Measurements from ENCODE around the gene FOLR1.

The FOLR1 gene

DNA sequence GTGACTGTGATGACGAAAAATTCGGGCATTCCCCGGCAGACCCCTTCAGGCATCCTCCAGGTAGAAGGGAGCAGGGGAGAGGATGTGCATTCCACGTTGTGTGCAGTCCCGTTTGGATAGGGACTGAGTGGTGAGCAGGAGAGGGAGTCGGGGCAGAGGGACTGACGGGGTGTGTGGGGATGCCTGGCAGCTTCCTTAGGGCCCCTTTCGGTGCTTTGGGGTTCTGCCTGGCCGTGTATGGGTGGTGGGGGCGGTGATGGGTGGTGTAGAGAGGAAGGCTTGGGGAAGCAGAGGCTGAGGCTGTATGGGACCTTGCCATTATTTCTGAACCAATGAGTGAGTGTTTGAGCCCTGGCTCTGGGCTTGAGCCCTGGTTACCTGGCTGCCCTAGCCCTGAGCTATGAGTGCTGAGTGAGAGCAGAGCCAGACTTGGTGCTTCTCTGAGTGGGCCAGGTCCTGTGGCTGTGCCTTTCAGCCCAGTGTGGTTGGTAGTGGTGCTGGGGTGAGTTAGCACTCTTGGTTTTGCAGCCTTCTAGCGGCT lies 33.5 kb downstream of the FOLR1 start:
- H3K9me3 ChIP-seq (ENCODE audit: low read depth, low read length): no peaks in the 10 kb centered on the region
- DNase-seq (ENCODE audit: low read depth, low spot score): no peak
- peak overlapping the region; percentile 95 for H3K4me3 ChIP-seq
- peak overlapping the region; percentile 60; the same call in 1 of the 2 replicates for H3K27ac ChIP-seq
- TF ChIP-seq FOXP2 (optimal IDR thresholded peaks at IDR 0.05; ENCODE audit: control extremely low read depth, extremely low read length, insufficient read depth): no peak
- no peak for TF ChIP-seq EZH2 (IDR thresholded peaks at IDR 0.05)
- H3K9ac ChIP-seq (ENCODE audit: insufficient read length): peak overlapping the region; percentile 79
- peaks cover 20% of the 10 kb centered on the region; the same call in 1 of the 2 replicates for H3K36me3 ChIP-seq (ENCODE audit: insufficient read depth, low read length)

DNA sequence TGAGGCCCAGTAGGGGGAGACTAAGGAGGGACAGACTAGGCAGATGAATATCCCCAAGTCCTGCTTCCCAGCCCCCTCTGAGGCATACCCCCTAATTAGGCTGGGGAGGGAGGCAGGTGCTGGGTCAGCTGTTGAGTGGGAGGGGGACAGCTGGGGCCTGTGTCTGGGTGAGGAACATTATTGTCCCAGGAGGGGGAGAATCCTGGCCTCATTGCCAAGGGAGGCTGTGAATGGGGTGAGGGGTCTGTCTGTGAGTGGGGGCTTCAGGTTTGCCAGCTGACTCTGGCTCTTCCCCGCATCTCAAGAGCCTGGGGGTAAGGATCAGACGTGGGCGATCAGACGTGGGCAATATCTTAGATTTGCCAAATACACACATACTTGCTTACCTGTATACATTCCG lies 34.8 kb downstream of the FOLR1 start:
- Histone ChIP-seq H3K27ac (no peak overlapping the region), H3K9ac (ENCODE audit: insufficient read length) (no peak overlapping the region), H3K36me3 (ENCODE audit: insufficient read depth, low read length) (peaks cover 31% of the 10 kb centered on the region; the same call in 1 of the 2 replicates), H3K4me3 (no peak overlapping the region), H3K9me3 (ENCODE audit: low read depth, low read length) (no peaks in the 10 kb centered on the region)
- TF ChIP-seq EZH2 (IDR thresholded peaks at IDR 0.05) (no peak), FOXP2 (optimal IDR thresholded peaks at IDR 0.05; ENCODE audit: control extremely low read depth, extremely low read length, insufficient read depth) (no peak)
- DNase-seq (ENCODE audit: low read depth, low spot score): no peak

DNA sequence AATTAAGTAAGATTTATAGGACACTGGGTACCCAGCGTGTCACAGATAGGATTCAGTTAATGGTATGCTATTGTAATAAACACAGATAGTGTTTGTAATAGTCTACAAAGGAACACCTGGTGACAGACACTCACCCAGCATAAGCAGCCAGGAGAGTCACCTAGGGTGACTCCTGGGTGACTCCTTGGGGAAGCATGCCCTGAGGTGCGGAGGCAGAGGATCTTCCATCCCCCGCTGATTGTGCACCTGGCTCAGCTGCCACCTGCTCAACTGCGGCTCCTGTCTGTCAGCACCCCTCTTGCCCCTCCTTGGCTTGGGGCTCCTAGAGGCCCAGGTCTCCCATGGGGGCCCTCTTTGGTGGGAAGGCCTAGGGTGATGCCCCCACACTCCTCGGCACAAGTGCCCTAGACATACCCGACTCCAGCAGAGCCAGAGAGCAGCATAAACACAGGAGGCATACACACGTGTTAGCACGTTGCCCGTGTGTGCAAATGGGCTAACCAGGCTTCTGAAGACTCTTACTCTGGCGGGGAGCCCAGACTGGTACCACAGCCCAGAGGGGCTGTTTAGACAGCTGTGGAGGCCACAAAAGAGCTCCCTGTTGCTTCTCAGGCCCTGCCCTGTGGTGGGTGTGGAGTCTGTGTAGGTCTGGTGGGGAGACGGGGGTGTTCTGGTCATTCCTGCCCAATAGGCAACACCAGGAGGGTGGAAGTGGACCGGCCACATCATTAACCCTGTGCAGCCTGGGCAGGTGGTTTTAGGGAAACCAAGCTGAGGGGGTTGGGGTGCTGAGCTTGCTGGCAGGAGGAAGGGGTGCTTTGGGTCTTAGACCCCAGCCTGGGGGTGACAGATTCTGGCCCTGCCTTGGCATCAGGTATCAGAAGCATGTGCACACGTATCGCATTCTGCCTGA lies 35.6 kb downstream of the FOLR1 start:
- Histone ChIP-seq H3K9ac (ENCODE audit: insufficient read length) (no peak overlapping the region), H3K27ac (no peak overlapping the region), H3K9me3 (ENCODE audit: low read depth, low read length) (no peaks in the 10 kb centered on the region), H3K4me3 (no peak overlapping the region), H3K36me3 (ENCODE audit: insufficient read depth, low read length) (peaks cover 33% of the 10 kb centered on the region; the same call in 1 of the 2 replicates)
- TF ChIP-seq FOXP2 (optimal IDR thresholded peaks at IDR 0.05; ENCODE audit: control extremely low read depth, extremely low read length, insufficient read depth) (no peak), EZH2 (IDR thresholded peaks at IDR 0.05) (no peak), POLR2AphosphoS5 (IDR thresholded peaks at IDR 0.05; ENCODE audit: borderline replicate concordance, low read depth, low read length) (no peak)
- DNase-seq (ENCODE audit: low read depth, low spot score): no peak

DNA sequence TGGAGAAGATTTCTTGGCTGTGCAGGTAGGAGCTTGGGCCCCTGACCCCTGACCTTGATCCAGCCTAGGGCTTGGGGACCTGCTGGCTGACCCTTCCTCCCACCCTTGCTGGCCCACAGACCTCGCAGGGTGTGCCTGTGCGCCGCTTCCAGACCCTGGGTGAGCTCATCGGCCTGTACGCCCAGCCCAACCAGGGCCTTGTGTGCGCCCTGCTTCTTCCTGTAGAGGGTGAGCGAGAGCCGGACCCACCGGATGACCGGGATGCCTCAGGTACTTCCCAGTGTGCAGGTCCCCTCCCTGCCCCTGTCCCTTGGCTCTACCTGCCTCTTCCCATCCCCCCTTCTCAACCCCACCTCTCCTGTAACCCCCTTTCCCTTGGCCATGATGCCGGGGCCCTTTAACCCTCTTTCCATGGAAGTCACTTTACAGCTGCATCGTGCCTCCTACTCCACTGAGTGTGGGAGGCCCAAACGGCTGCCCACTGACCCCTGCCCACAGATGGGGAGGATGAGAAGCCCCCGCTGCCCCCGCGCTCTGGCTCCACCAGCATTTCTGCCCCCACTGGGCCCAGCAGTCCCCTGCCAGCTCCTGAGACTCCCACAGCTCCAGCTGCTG lies 36.4 kb downstream of the FOLR1 start:
- Histone ChIP-seq H3K4me3 (no peak overlapping the region), H3K27ac (no peak overlapping the region), H3K9ac (ENCODE audit: insufficient read length) (no peak overlapping the region), H3K36me3 (ENCODE audit: insufficient read depth, low read length) (peaks cover 37% of the 10 kb centered on the region; the same call in 1 of the 2 replicates), H3K9me3 (ENCODE audit: low read depth, low read length) (no peaks in the 10 kb centered on the region)
- no peak for DNase-seq (ENCODE audit: low read depth, low spot score)
- TF ChIP-seq FOXP2 (optimal IDR thresholded peaks at IDR 0.05; ENCODE audit: control extremely low read depth, extremely low read length, insufficient read depth) (no peak), POLR2AphosphoS5 (IDR thresholded peaks at IDR 0.05; ENCODE audit: borderline replicate concordance, low read depth, low read length) (no peak)

DNA sequence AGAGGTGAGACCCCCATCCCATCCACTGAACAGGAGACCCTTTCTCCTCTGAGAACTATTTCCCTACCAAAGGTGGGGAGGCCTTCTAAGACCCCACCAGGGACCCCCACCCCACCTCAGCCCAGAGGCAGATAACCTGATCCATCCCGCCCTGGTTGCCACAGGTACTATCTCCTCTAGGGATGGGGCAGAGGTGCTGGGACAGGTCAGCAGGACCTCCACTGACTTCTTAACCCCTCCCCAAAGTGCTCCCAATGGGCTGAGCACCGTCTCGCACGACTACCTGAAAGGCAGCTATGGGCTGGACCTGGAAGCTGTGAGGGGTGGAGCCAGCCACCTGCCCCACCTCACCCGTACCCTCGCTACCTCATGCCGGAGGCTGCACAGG lies 36.9 kb downstream of the FOLR1 start:
- TF ChIP-seq EZH2 (IDR thresholded peaks at IDR 0.05) (no peak), POLR2AphosphoS5 (IDR thresholded peaks at IDR 0.05; ENCODE audit: borderline replicate concordance, low read depth, low read length) (no peak), FOXP2 (optimal IDR thresholded peaks at IDR 0.05; ENCODE audit: control extremely low read depth, extremely low read length, insufficient read depth) (no peak)
- Histone ChIP-seq H3K27ac (no peak overlapping the region), H3K36me3 (ENCODE audit: insufficient read depth, low read length) (peaks cover 42% of the 10 kb centered on the region; the same call in 1 of the 2 replicates), H3K4me3 (no peak overlapping the region), H3K9ac (ENCODE audit: insufficient read length) (no peak overlapping the region), H3K9me3 (ENCODE audit: low read depth, low read length) (no peaks in the 10 kb centered on the region)
- no peak for DNase-seq (ENCODE audit: low read depth, low spot score)

DNA sequence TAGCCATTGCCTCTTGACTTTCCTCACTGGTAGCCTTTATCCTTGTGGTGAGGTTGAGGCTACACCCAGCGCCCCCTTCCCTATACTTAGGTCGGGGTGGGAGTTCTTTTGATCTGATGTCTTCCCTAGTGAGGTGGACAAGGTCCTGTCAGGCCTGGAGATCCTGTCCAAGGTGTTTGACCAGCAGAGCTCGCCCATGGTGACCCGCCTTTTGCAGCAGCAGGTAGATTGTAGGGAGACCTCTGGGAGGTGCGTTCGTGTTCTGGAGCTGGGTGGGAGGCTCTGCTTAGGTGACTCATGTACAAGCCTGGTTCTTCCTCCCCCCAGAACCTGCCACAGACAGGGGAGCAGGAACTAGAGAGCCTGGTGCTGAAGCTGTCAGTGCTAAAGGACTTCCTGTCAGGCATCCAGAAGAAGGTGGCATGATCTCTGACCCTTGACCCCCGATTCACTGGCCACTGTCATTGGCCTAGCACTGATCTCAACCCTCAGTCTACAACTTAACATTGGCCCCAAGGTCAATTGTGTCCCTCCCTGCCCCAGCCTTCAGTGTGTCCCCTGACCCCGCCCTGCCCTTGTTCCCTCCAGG lies 37.5 kb downstream of the FOLR1 start:
- DNase-seq (ENCODE audit: low read depth, low spot score): no peak
- Histone ChIP-seq H3K27ac (no peak overlapping the region), H3K9me3 (ENCODE audit: low read depth, low read length) (no peaks in the 10 kb centered on the region), H3K36me3 (ENCODE audit: insufficient read depth, low read length) (peaks cover 45% of the 10 kb centered on the region; the same call in 1 of the 2 replicates), H3K4me3 (no peak overlapping the region), H3K9ac (ENCODE audit: insufficient read length) (no peak overlapping the region)
- TF ChIP-seq FOXP2 (optimal IDR thresholded peaks at IDR 0.05; ENCODE audit: control extremely low read depth, extremely low read length, insufficient read depth) (no peak), POLR2AphosphoS5 (IDR thresholded peaks at IDR 0.05; ENCODE audit: borderline replicate concordance, low read depth, low read length) (no peak), EZH2 (IDR thresholded peaks at IDR 0.05) (no peak)

DNA sequence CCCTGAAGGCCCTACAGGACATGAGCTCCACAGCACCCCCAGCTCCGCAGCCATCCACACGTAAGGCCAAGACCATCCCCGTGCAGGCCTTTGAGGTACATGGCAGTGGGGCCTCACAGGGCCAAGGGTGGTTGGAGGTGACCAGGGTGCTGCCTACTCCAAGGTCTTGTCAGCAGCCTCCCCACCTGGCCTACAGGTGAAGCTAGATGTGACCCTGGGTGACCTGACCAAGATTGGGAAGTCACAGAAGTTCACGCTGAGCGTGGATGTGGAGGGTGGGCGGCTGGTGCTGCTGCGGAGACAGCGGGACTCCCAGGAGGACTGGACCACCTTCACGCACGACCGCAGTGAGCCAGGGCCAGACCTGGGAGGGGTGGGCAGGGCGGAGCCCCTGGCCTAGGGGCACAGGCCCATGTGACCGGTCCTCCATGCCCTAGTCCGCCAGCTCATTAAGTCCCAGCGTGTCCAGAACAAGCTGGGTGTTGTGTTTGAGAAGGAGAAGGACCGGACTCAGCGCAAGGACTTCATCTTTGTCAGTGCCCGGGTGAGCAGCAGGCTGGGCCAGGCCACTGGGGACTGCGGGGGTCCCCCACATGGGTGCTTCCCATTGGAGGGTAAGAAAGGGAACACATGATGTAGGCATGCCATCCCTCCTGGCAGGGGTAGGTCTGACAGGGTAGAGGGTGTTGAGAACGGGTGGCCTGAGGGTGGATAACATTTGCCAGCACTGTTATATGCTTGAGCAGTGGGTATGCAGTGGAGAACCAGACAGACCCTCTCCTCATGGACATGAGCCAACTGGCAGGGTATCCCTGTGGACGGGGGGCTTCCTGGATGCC lies 38.2 kb downstream of the FOLR1 start:
- no peak overlapping the region for H3K4me3 ChIP-seq
- no peak overlapping the region for H3K9ac ChIP-seq (ENCODE audit: insufficient read length)
- peaks cover 47% of the 10 kb centered on the region; the same call in 1 of the 2 replicates for H3K36me3 ChIP-seq (ENCODE audit: insufficient read depth, low read length)
- no peak for DNase-seq (ENCODE audit: low read depth, low spot score)
- no peak overlapping the region for H3K27ac ChIP-seq
- no peak for TF ChIP-seq FOXP2 (optimal IDR thresholded peaks at IDR 0.05; ENCODE audit: control extremely low read depth, extremely low read length, insufficient read depth)
- no peak for TF ChIP-seq POLR2AphosphoS5 (IDR thresholded peaks at IDR 0.05; ENCODE audit: borderline replicate concordance, low read depth, low read length)
- TF ChIP-seq EZH2 (IDR thresholded peaks at IDR 0.05): no peak
- no peaks in the 10 kb centered on the region for H3K9me3 ChIP-seq (ENCODE audit: low read depth, low read length)
